ENCODE measurements around the gene HSP90AA1. TPM values are rescaled to one million over a fixed set of nuclear protein-coding genes. Genes with fewer than 3 reads are reported as not detected.
"Not testable (repeated sequence)": the region's sequence is repeated elsewhere in the genome, so short reads cannot be mapped to it uniquely, and the experiment has no call there.

Gene HSP90AA1
- total RNA-seq, 1 experiment from 2014 or later = 671 TPM

- BruUV-seq (replicated peaks) = no TSS peak
- Histone ChIP-seq H3K4me2 (ENCODE audit: low read length) (no peak overlapping the region), H3K36me3 (ENCODE audit: low read depth, low read length) (no peaks in the 10 kb centered on the region), H3K27me3 (ENCODE audit: low read length) (no peaks in the 10 kb centered on the region), H3F3A (ENCODE audit: low read length, unreplicated experiment) (no peaks in the 10 kb centered on the region), H3K27ac (ENCODE audit: low read length) (no peak overlapping the region), H3K9ac (ENCODE audit: low read length) (no peak overlapping the region), H4K20me1 (ENCODE audit: low read length) (no peaks in the 10 kb centered on the region), H3K79me2 (ENCODE audit: low read length) (no peaks in the 10 kb centered on the region), H3K9me2 (replicated peaks; ENCODE audit: low read length) (no peaks in the 10 kb centered on the region), H3K4me3 (ENCODE audit: low read length) (no peak overlapping the region), H3K4me1 (ENCODE audit: insufficient read depth, low read length) (no peaks in the 10 kb centered on the region), H2AFZ (ENCODE audit: low read length) (no peak overlapping the region), H3K9me3 (ENCODE audit: low read length) (no peaks in the 10 kb centered on the region)
- TF ChIP-seq EZH2 (IDR thresholded peaks at IDR 0.05; ENCODE audit: low read length, unreplicated experiment) (no peak), EZH2phosphoT487 (IDR thresholded peaks at IDR 0.05; ENCODE audit: borderline replicate concordance, low read length) (no peak)
- TF ChIP-seq, protein P1, sequence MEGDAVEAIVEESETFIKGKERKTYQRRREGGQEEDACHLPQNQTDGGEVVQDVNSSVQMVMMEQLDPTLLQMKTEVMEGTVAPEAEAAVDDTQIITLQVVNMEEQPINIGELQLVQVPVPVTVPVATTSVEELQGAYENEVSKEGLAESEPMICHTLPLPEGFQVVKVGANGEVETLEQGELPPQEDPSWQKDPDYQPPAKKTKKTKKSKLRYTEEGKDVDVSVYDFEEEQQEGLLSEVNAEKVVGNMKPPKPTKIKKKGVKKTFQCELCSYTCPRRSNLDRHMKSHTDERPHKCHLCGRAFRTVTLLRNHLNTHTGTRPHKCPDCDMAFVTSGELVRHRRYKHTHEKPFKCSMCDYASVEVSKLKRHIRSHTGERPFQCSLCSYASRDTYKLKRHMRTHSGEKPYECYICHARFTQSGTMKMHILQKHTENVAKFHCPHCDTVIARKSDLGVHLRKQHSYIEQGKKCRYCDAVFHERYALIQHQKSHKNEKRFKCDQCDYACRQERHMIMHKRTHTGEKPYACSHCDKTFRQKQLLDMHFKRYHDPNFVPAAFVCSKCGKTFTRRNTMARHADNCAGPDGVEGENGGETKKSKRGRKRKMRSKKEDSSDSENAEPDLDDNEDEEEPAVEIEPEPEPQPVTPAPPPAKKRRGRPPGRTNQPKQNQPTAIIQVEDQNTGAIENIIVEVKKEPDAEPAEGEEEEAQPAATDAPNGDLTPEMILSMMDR (conservative IDR thresholded peaks at IDR 0.05; ENCODE audit: low read depth, low read length) = no peak
- intact Hi-C loops (cut with micrococcal nuclease) = no loop called here
- ChIA-PET CTCF (no interaction called here), POLR2A (ENCODE audit: unreplicated experiment) (no interaction called here)
- DNase-seq = no peak
- no peak for ATAC-seq
Measured at GRCh38 chr14:102117852-102118251, 31.0 kb upstream of the HSP90AA1 start.

- intact Hi-C loops (cut with micrococcal nuclease) = no loop called here
- ChIA-PET POLR2A (ENCODE audit: unreplicated experiment) (no interaction called here), CTCF (no interaction called here)
- Histone ChIP-seq H3K36me3 (ENCODE audit: low read depth, low read length) (no peaks in the 10 kb centered on the region), H3K9me2 (replicated peaks; ENCODE audit: low read length) (no peaks in the 10 kb centered on the region), H3K4me2 (ENCODE audit: low read length) (no peak overlapping the region), H3K9ac (ENCODE audit: low read length) (no peak overlapping the region), H3F3A (ENCODE audit: low read length, unreplicated experiment) (no peaks in the 10 kb centered on the region), H2AFZ (ENCODE audit: low read length) (no peak overlapping the region), H3K4me3 (ENCODE audit: low read length) (no peak overlapping the region), H3K4me1 (ENCODE audit: insufficient read depth, low read length) (no peaks in the 10 kb centered on the region), H3K27me3 (ENCODE audit: low read length) (no peaks in the 10 kb centered on the region), H4K20me1 (ENCODE audit: low read length) (no peaks in the 10 kb centered on the region), H3K79me2 (ENCODE audit: low read length) (no peaks in the 10 kb centered on the region), H3K27ac (ENCODE audit: low read length) (no peak overlapping the region), H3K9me3 (ENCODE audit: low read length) (peaks cover 4% of the 10 kb centered on the region; the same call in 1 of the 2 replicates)
- TF ChIP-seq EZH2phosphoT487 (IDR thresholded peaks at IDR 0.05; ENCODE audit: borderline replicate concordance, low read length) = no peak
- TF ChIP-seq, protein P1 (conservative IDR thresholded peaks at IDR 0.05; ENCODE audit: low read depth, low read length) = no peak
- no TSS peak for BruUV-seq (replicated peaks)
- DNase-seq = no peak
- no peak for ATAC-seq
Measured at GRCh38 chr14:102116361-102117180, 29.7 kb upstream of the HSP90AA1 start.

- H3K4me2 ChIP-seq (ENCODE audit: low read length) = no peak overlapping the region
- no peaks in the 10 kb centered on the region for H3K9me2 ChIP-seq (replicated peaks; ENCODE audit: low read length)
- ATAC-seq = no peak
- DNase-seq = no peak
- no peaks in the 10 kb centered on the region for H3K4me1 ChIP-seq (ENCODE audit: insufficient read depth, low read length)
- no TSS peak for BruUV-seq (replicated peaks)
- H3K27ac ChIP-seq (ENCODE audit: low read length) = no peak overlapping the region
- H4K20me1 ChIP-seq (ENCODE audit: low read length) = no peaks in the 10 kb centered on the region
- no peaks in the 10 kb centered on the region for H3K27me3 ChIP-seq (ENCODE audit: low read length)
- H3F3A ChIP-seq (ENCODE audit: low read length, unreplicated experiment) = no peaks in the 10 kb centered on the region
- ChIA-PET CTCF (no interaction called here), POLR2A (ENCODE audit: unreplicated experiment) (no interaction called here)
- no peak overlapping the region for H3K4me3 ChIP-seq (ENCODE audit: low read length)
- no peak overlapping the region for H2AFZ ChIP-seq (ENCODE audit: low read length)
- intact Hi-C loops (cut with micrococcal nuclease) = no loop called here
- TF ChIP-seq EZH2phosphoT487 (IDR thresholded peaks at IDR 0.05; ENCODE audit: borderline replicate concordance, low read length) (no peak), EZH2 (IDR thresholded peaks at IDR 0.05; ENCODE audit: low read length, unreplicated experiment) (no peak)
- TF ChIP-seq, protein P1 (conservative IDR thresholded peaks at IDR 0.05; ENCODE audit: low read depth, low read length) = no peak
- peaks cover 9% of the 10 kb centered on the region; the same call in 1 of the 2 replicates for H3K9me3 ChIP-seq (ENCODE audit: low read length)
- no peak overlapping the region for H3K9ac ChIP-seq (ENCODE audit: low read length)
- no peaks in the 10 kb centered on the region for H3K79me2 ChIP-seq (ENCODE audit: low read length)
- H3K36me3 ChIP-seq (ENCODE audit: low read depth, low read length) = no peaks in the 10 kb centered on the region; the same call in 1 of the 2 replicates
Measured at GRCh38 chr14:102111101-102111500, 24.3 kb upstream of the HSP90AA1 start.

GRCh38 chr14:102109332-102109731 lies 22.5 kb upstream of the HSP90AA1 start:
- intact Hi-C loops (cut with micrococcal nuclease); POLR2A ChIA-PET (ENCODE audit: unreplicated experiment); H4K20me1 ChIP-seq (ENCODE audit: low read length); H3F3A ChIP-seq (ENCODE audit: low read length, unreplicated experiment); H3K9me2 ChIP-seq (replicated peaks; ENCODE audit: low read length); CTCF ChIA-PET; H3K4me3 ChIP-seq (ENCODE audit: low read length); H3K79me2 ChIP-seq (ENCODE audit: low read length); H3K9ac ChIP-seq (ENCODE audit: low read length); H3K27me3 ChIP-seq (ENCODE audit: low read length); H3K9me3 ChIP-seq (ENCODE audit: low read length); H3K4me2 ChIP-seq (ENCODE audit: low read length); ATAC-seq; H2AFZ ChIP-seq (ENCODE audit: low read length); H3K36me3 ChIP-seq (ENCODE audit: low read depth, low read length); H3K27ac ChIP-seq (ENCODE audit: low read length); H3K4me1 ChIP-seq (ENCODE audit: insufficient read depth, low read length); BruUV-seq (replicated peaks); DNase-seq: not testable (repeated sequence)
